ENCODE results near the gene CCL4L2. TPM values are rescaled to one million over a fixed set of nuclear protein-coding genes. Genes with fewer than 3 reads are reported as not detected.
"Not testable (repeated sequence)": the region's sequence is repeated elsewhere in the genome, so short reads cannot be mapped to it uniquely, and the experiment has no call there.

Gene CCL4L2
- total RNA-seq, 1 donor from 2014 or later: 23.7 TPM

GRCh38 chr17:36221581-36222100, 10.8 kb downstream of the CCL4L2 start:
- not testable (repeated sequence) for DNase-seq (ENCODE audit: low spot score)

DNA sequence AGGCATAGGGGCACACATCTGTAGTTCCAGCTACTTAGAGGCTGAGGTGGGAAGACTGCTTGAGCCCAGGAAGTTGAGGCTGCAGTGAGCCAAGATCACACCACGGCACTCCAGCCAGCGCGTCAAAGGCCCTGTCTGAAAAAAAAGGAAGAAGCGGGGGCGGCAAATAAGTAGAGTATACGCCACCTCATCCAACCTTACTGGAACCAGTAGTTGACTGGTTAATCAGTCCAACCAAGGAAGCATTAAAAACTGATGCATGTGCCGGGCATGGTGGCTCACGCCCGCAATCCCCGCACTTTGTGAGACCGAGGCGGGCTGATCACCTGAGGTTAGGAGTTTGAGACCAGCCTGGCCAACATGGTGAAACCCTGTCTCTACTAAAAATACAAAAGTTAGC, 12.1 kb downstream of the CCL4L2 start:
- not testable (repeated sequence) for DNase-seq (ENCODE audit: low spot score)

DNA sequence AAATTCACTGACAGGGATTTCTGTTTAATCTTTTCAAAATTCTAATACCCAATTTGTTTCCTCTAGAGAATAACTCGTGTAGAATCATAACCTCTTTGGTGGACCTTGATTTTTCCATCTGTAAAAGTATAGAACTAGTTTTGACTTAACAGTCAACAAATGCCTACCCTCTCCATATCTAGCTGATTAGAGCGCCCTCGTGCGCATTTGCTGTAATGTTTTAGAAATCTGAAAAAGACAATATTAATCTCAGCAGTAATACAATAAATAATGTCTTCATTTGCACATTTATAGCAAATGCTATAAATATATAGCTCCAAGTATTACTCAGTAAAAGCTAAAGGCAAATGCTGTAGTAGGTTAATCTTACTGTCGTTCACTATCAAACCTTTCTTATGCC, 18.8 kb downstream of the CCL4L2 start:
- not testable (repeated sequence) for DNase-seq (ENCODE audit: low spot score)

- DNase-seq (ENCODE audit: low spot score): not testable (repeated sequence)
Measured at GRCh38 chr17:36242046-36242445, 31.2 kb downstream of the CCL4L2 start.

Other genes with a start within 250 kb of the CCL4L2 start
- gene CCL16, start 229.6 kb upstream of the CCL4L2 start, total RNA-seq: 0.35 TPM
- gene CCL14, start 224.3 kb upstream of the CCL4L2 start, total RNA-seq: 43.3 TPM
- 9.4 TPM for gene CCL15, start 209.5 kb upstream of the CCL4L2 start, total RNA-seq
- gene CCL23, start 193.1 kb upstream of the CCL4L2 start, total RNA-seq: 2.2 TPM
- gene CCL18, start 146.8 kb upstream of the CCL4L2 start, total RNA-seq: 0.66 TPM
- gene CCL3, start 120.9 kb upstream of the CCL4L2 start, total RNA-seq: 31.7 TPM
- gene CCL4, start 107.2 kb upstream of the CCL4L2 start, total RNA-seq: 27.6 TPM
- 6.0 TPM for gene TBC1D3B, start 34.4 kb upstream of the CCL4L2 start, total RNA-seq
- gene CCL3L1, start 14.3 kb upstream of the CCL4L2 start, total RNA-seq: 13.4 TPM
- gene TBC1D3I, start 53.5 kb downstream of the CCL4L2 start, total RNA-seq: 1.4 TPM
- gene TBC1D3G, start 112.8 kb downstream of the CCL4L2 start, total RNA-seq: not detected
- not detected for gene TBC1D3H, start 177.4 kb downstream of the CCL4L2 start, total RNA-seq